ENCODE results near the gene PAX5.

DNA sequence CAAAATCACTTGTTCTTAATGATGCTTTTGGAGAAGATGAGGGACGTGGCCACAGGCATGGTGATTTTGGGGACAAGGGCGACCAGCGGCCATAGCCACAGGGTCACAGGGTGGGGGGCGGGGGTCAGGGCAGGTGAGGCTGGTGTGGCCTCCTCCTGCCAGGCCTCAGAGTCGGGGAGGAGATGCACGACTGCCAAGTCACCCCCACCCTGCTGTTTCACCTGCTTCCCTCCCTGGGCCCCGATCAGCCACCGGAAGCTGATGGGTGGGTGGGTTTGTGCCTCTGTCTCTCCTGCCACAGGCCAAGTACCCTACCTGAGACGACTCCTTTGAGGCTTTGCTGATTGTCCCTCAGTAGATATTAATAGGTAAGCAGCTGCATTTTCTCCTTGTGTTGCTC is 199.3 kb downstream of the PAX5 start:
- TF ChIP-seq POLR2AphosphoS5 (IDR thresholded peaks at IDR 0.05) (no peak), POLR2A (IDR thresholded peaks at IDR 0.05) (no peak)
- TF ChIP-seq, protein P1, sequence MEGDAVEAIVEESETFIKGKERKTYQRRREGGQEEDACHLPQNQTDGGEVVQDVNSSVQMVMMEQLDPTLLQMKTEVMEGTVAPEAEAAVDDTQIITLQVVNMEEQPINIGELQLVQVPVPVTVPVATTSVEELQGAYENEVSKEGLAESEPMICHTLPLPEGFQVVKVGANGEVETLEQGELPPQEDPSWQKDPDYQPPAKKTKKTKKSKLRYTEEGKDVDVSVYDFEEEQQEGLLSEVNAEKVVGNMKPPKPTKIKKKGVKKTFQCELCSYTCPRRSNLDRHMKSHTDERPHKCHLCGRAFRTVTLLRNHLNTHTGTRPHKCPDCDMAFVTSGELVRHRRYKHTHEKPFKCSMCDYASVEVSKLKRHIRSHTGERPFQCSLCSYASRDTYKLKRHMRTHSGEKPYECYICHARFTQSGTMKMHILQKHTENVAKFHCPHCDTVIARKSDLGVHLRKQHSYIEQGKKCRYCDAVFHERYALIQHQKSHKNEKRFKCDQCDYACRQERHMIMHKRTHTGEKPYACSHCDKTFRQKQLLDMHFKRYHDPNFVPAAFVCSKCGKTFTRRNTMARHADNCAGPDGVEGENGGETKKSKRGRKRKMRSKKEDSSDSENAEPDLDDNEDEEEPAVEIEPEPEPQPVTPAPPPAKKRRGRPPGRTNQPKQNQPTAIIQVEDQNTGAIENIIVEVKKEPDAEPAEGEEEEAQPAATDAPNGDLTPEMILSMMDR (IDR thresholded peaks at IDR 0.05): no peak

All from breast epithelium (tissue), 3 donors.